HL-60/S4 treated with retinoic acid at 250 ng/mL for 4 days and 3 days (cell line): Measurements from ENCODE around the gene ANKRD16.
"Not testable (repeated sequence)": the region's sequence is repeated elsewhere in the genome, so short reads cannot be mapped to it uniquely, and the experiment has no call there.

ENCODE experiments used
- in situ Hi-C: fragments of 300-500 bp; cut with MboI; formaldehyde crosslinking; loops from 2 replicates; pipeline ENCODE4 v1.7.0; 2022; ENCODE audit warnings: low sequenced_read_pairs

ANKRD16 gene

DNA sequence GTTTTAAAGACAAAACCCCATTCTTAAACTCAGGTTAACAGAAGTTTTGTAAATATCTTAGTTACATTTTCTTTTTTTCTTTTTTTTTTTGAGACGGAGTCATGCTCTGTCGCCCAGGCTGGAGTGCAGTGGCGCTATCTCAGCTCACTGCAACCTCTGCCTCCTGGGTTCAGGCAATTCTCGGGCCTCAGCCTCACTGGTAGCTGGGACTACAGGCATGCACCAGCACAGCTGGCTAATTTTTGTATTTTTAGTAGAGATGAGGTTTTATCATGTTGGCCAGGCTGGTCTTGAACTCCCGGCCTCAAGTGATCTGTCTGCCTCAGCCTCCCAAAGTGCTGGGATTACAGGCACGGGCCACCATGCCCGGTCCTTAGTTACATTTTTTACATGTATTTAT is 12.7 kb downstream of the ANKRD16 start:
- in situ Hi-C loops = not testable (repeated sequence)

DNA sequence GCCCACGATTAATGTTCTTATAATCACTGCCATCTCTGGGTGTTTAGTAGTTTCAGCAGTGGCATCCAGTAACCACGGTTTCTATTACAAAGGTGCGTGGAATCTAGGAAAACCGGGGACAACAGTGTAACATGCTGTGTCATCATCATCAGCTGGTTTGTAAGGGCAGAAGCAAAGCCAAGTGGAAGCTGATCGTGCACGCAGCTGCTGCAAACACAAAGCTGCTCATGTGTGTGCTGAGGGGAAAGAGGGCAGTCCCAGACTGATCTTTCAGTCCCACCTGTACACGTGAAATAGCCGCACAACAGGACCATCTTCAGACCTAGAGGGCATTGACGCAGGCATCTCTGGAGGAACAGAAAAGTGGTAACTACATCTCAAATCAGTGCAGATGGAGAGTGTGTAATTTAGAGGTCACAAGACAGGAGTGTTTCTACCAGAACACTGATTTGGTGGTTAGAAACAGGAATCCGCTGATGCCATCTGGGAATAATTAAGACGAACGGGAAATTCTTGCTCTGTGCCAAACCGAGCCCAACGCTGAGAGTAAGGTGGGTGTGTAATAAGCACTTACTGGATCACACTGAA is 13.4 kb downstream of the ANKRD16 start:
- in situ Hi-C loops = no loop called here

DNA sequence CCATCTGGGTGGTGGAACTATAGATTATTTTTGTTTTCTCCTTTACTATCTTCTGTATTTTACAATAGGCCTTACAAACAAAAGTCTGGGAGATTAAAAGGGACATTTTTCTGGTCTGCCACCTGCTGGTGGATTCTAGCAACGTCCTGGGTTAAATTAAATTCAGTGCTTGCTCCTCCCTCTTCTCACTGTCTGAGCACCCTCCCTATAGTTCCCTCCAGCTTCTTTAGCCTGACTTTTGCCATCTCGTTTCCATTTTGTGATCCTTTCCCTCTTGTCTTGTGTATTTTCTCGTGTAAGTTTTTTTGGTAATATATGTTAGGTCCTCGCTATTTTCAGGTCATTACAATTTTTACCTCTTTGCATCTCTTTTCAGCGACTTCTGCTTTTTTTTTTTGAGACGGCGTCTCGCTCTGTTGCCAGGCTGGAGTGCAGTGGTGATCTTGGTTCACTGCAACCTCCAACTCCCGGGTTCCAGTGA is 16.1 kb downstream of the ANKRD16 start:
- in situ Hi-C loops = no loop called here

DNA sequence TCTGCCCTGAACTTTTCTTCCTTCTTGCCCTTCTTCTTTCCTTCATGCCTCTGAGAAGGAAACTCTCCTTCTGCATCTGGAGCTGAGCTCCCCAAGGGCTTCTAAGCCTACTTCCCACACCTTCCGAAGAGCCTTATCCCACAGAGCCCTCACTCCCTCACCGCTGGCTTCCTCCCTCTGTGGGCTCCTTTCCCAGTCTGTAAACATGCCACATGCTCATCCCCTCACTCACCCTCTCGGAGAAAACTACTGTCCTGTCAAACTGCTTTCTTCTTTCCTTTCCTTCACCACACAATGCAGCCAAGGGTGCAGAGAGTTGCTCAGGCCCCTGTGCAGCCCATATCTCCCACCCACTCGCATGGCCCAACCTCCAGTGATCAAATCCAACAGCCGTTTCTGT is 18.1 kb downstream of the ANKRD16 start:
- in situ Hi-C loops = no loop called here

- in situ Hi-C loops = no loop called here
These were observed 20.5 kb downstream of the ANKRD16 start for GRCh38 chr10:5869156-5869555.

- in situ Hi-C loops = not testable (repeated sequence)
These were observed 21.3 kb downstream of the ANKRD16 start for GRCh38 chr10:5868383-5868782.

DNA sequence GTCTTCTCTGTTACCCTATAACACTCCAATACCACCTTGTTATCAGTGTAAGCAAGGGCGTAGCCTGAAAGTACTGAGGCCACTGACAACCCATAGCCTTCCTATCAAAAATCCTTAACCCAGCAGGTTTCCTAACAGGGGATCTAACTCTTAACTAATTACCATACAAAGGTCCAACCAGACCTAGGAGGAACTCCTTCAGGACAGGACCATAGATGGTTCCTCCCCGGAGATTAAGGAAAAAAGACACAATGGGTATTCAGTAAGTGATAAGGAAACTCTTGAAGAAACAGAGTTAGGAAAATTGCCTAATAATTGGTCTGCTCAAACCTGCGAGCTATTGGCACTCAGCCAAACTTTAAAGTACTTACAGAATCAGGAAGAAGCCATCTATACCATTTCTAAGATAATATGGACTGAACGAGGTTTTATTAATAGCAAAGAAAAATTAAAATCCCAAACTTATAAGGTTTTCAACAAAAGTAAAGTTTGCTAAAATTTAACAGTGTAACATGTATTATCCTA is 22.5 kb downstream of the ANKRD16 start:
- in situ Hi-C loops = not testable (repeated sequence)

DNA sequence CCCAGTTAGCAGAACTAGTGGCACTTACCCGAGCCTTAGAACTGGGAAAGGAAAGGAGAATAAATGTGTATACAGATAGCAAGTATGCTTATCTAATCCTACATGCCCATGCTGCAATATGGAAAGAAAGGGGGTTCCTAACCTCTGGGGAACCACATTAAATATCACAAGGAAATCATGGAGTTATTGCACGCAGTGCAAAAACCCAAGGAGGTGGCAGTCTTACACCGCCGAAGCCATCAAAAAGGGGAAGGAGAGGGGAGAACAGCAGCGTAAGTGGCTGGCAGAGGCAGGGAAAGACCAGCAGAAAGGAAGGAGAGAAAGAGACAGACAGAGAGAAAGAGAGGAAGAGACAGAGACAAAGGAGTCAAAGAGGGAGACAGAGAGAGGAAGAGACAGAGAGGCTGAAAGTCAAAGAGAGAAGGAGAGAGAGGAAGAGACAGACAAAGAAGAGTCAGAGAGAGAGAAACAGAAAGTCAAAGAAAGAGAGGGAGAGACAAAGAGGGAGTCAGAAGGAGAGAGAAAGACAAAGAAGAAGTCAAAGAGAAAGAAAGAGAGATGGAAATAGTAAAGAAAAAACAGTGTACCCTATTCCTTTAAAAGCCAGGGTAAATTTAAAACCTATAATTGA is 23.1 kb downstream of the ANKRD16 start:
- in situ Hi-C loops = not testable (repeated sequence)

GRCh38 chr10:5862981-5863685 is 26.6 kb downstream of the ANKRD16 start:
- in situ Hi-C loops = not testable (repeated sequence)

- in situ Hi-C loops = no loop called here
These were observed 27.2 kb downstream of the ANKRD16 start for GRCh38 chr10:5862360-5862961.

DNA sequence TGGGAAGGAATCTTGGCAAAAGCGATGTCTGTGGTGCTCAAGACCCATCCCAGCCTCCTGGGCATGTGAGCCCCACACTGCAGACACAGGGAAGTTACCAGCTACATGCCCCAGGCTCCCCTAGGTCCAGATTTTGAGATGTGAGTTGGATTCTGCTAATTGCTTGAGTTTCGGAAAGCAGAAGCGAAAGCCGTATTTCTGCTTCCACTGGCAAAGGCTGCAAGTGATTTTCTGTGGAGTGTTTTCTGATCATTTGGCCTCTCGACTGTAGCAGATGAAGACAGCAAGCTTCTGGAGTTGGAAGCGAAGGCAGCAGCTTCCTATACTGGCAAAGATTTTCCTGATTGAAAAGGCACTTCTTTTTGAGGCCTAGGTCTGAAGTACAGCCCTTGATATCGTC is 29.6 kb downstream of the ANKRD16 start:
- in situ Hi-C loops = no loop called here

DNA sequence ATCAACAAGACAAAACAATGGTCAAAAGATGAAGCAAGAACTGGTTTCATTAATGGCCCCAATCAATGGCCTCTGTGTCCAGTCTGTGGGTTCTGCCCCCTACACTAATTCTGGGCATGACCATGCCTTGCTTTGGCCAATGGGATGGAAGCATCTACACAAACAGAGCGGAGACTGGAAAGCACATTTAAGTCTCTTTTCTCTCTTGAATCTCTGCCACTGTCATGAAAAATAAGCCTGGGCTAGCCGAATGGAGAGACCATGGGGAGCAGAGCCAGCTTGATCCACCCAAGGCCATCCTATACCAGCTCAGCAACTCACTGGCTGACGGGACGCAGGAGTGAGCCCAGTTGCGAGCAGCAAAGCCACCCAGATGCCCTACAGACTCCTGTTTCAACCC is 30.9 kb downstream of the ANKRD16 start:
- in situ Hi-C loops = no loop called here

- in situ Hi-C loops = no loop called here
These were observed 33.0 kb downstream of the ANKRD16 start for GRCh38 chr10:5856701-5857004.

- in situ Hi-C loops = no loop called here
These were observed 33.6 kb downstream of the ANKRD16 start for GRCh38 chr10:5855979-5856700.

DNA sequence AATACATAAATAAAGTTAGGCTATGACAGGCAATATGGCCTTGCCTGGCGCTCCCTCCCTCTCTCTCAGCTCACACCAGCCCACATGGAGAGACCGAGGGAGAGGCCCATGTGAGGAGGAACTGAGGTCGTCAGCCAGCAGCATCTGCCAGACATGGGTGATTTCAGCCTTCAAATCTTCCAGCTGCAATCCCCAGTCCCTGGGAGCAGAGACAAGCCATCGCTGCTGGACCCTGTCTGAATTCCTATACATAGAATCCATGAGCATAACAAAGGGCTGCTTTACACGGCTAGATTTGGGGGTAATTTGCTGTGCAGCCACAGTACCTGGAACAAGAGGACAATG is 35.6 kb downstream of the ANKRD16 start:
- in situ Hi-C loops = no loop called here

- in situ Hi-C loops = not testable (repeated sequence)
These were observed 43.0 kb downstream of the ANKRD16 start for GRCh38 chr10:5846667-5847066.

- in situ Hi-C loops = no loop called here
These were observed 45.2 kb downstream of the ANKRD16 start for GRCh38 chr10:5844345-5845055.

- in situ Hi-C loops = no loop called here
These were observed 45.9 kb downstream of the ANKRD16 start for GRCh38 chr10:5843686-5844344.

- in situ Hi-C loops = no loop called here
These were observed 47.7 kb downstream of the ANKRD16 start for GRCh38 chr10:5841965-5842364.
